IMR-90 (cell line): ENCODE data around the gene TIMM29. TPM values are rescaled to one million over a fixed set of nuclear protein-coding genes. Genes with fewer than 3 reads are reported as not detected.

ENCODE experiments used
- ATAC-seq: fragments of 200-7000 bp; cut with Tn5 transposase; 2 replicates; pipeline ENCODE4 v1.9.1; 2020; ENCODE audit warnings: low read depth, mild to moderate bottlenecking, moderate library complexity
- BruUV-seq: library from RNA; stranded (reverse); fragments of 400-500 nt; replicated peaks from 2 replicates; lab custom pipeline; 2021; lab: Mats Ljungman, UMichigan
- CTCF ChIA-PET: fragments of 300-600 bp; formaldehyde crosslinking; extraction: SDS; loops from one replicate; lab custom pipeline; 2021; ENCODE audit warnings: antibody characterized with exemption; lab: Yijun Ruan, JAX
- POLR2A ChIA-PET: fragments of 300-600 bp; sonication (Branson Sonifier 250); formaldehyde crosslinking; loops from one replicate; lab custom pipeline; 2022; ENCODE audit warnings: antibody characterized with exemption; ENCODE audit not compliant: unreplicated experiment; lab: Charles Lee
- DNase-seq: peaks from one replicate; pipeline ENCODE4 v3.0.0; 2013
- H2AFZ ChIP-seq: replicated peaks from 2 replicates; pipeline ENCODE3; 2013; ENCODE audit warnings: low read length, mild to moderate bottlenecking; ENCODE audit not compliant: poor library complexity
- H2AK5ac ChIP-seq: 2 replicates; pipeline ENCODE4 v1.6.1; 2013; ENCODE audit warnings: low read depth, low read length, inconsistent platforms
- H2AK9ac ChIP-seq: replicated peaks from 2 replicates; pipeline ENCODE3; 2013; ENCODE audit warnings: mild to moderate bottlenecking, low read depth, low read length, moderate library complexity; ENCODE audit not compliant: poor library complexity
- H2BK120ac ChIP-seq: 2 replicates; pipeline ENCODE4 v1.6.1; 2013; ENCODE audit warnings: low read depth, low read length, inconsistent platforms
- H2BK15ac ChIP-seq: 3 replicates; pipeline ENCODE4 v1.6.1; 2013; ENCODE audit warnings: low read depth, low read length, inconsistent platforms
- H2BK20ac ChIP-seq: 2 replicates; pipeline ENCODE4 v1.6.1; 2013; ENCODE audit warnings: low read depth, mild to moderate bottlenecking, inconsistent platforms, low read length, moderate library complexity
- H2BK5ac ChIP-seq: 2 replicates; pipeline ENCODE4 v1.6.1; 2013; ENCODE audit warnings: mild to moderate bottlenecking, low read depth, low read length, inconsistent platforms; ENCODE audit not compliant: poor library complexity, severe bottlenecking
- H3K14ac ChIP-seq: replicated peaks from 2 replicates; pipeline ENCODE4 v1.6.1; 2013; ENCODE audit warnings: low read depth, low read length, inconsistent platforms
- H3K18ac ChIP-seq: 2 replicates; pipeline ENCODE4 v1.6.1; 2013; ENCODE audit warnings: low read depth, low read length, control low read depth
- H3K23ac ChIP-seq: 2 replicates; pipeline ENCODE4 v1.6.1; 2013; ENCODE audit warnings: low read depth, low read length, inconsistent platforms
- H3K27ac ChIP-seq: 2 replicates; pipeline ENCODE4 v1.5.1; 2013; ENCODE audit warnings: mild to moderate bottlenecking, control low read depth, low read length; ENCODE audit not compliant: insufficient read depth
- H3K27me3 ChIP-seq: 2 replicates; pipeline ENCODE4 v1.6.1; 2013; ENCODE audit warnings: low read length; ENCODE audit not compliant: control insufficient read depth, insufficient read depth
- H3K36me3 ChIP-seq: 2 replicates; pipeline ENCODE4 v1.6.1; 2013; ENCODE audit warnings: low read length, mixed read lengths; ENCODE audit not compliant: control insufficient read depth, insufficient read depth
- H3K4ac ChIP-seq: 2 replicates; pipeline ENCODE4 v1.6.1; 2013; ENCODE audit warnings: low read depth, low read length, inconsistent platforms
- H3K4me1 ChIP-seq: 2 replicates; pipeline ENCODE4 v1.6.1; 2013; ENCODE audit warnings: low read length, mixed read lengths; ENCODE audit not compliant: control insufficient read depth, insufficient read depth
- H3K4me2 ChIP-seq: 2 replicates; pipeline ENCODE4 v1.6.1; 2013; ENCODE audit warnings: low read depth, mild to moderate bottlenecking, control low read depth, low read length, moderate library complexity
- H3K4me3 ChIP-seq: 2 replicates; pipeline ENCODE4 v1.5.1; 2013; ENCODE audit warnings: low read depth, mild to moderate bottlenecking, control low read depth, low read length, moderate library complexity; ENCODE audit not compliant: insufficient read depth
- H3K56ac ChIP-seq: 2 replicates; pipeline ENCODE4 v1.6.1; 2013; ENCODE audit warnings: low read length, inconsistent platforms; ENCODE audit not compliant: insufficient read depth; ENCODE audit errors: extremely low read depth
- H3K79me1 ChIP-seq, 2 experiments: 2 replicates each; pipeline ENCODE4 v1.6.1; 2013; ENCODE audit warnings: low read length in 2 of 2, inconsistent platforms in 1 of 2, low read depth in 1 of 2
- H3K9ac ChIP-seq: 2 replicates; pipeline ENCODE4 v1.6.1; 2013; ENCODE audit warnings: low read depth, low read length, control low read depth
- H3K9me1 ChIP-seq: 2 replicates; pipeline ENCODE4 v1.6.1; 2013; ENCODE audit warnings: low read length, inconsistent platforms; ENCODE audit not compliant: insufficient read depth
- H3K9me3 ChIP-seq: 2 replicates; pipeline ENCODE4 v1.6.1; 2013; ENCODE audit warnings: low read length; ENCODE audit not compliant: control insufficient read depth, insufficient read depth
- H4K20me1 ChIP-seq: 2 replicates; pipeline ENCODE4 v1.6.1; 2013; ENCODE audit warnings: low read length, inconsistent platforms; ENCODE audit not compliant: insufficient read depth
- H4K5ac ChIP-seq: 2 replicates; pipeline ENCODE4 v1.6.1; 2013; ENCODE audit warnings: mild to moderate bottlenecking, low read depth, low read length, control low read depth
- H4K8ac ChIP-seq, 2 experiments: 2 replicates each; pipeline ENCODE4 v1.6.1; 2013; ENCODE audit warnings: low read depth in 2 of 2, low read length in 2 of 2, control low read depth in 1 of 2, inconsistent platforms in 1 of 2
- H4K91ac ChIP-seq: 2 replicates; pipeline ENCODE4 v1.6.1; 2013; ENCODE audit warnings: low read depth, low read length, inconsistent platforms; ENCODE audit not compliant: insufficient read depth
- BHLHE40 ChIP-seq: fragments of 150-350 bp; IDR thresholded peaks from 2 replicates; pipeline ENCODE4 v1.6.1; 2016; ENCODE audit warnings: mild to moderate bottlenecking, low read depth, low read length
- CEBPB ChIP-seq: IDR thresholded peaks from 2 replicates; pipeline ENCODE4 v1.6.1; 2012; ENCODE audit warnings: low read depth, low read length, improper control_type of control experiment
- CHD1 ChIP-seq: IDR thresholded peaks from 2 replicates; pipeline ENCODE4 v1.6.1; 2012; ENCODE audit warnings: low read depth, low read length, improper control_type of control experiment
- CTCF ChIP-seq: conservative IDR thresholded peaks from 2 replicates; pipeline ENCODE4 v1.5.1; 2012; ENCODE audit warnings: mild to moderate bottlenecking, low read depth, low read length, improper control_type of control experiment
- FOS ChIP-seq: fragments of 150-350 bp; IDR thresholded peaks from 2 replicates; pipeline ENCODE4 v1.6.1; 2016; ENCODE audit warnings: low read depth, low read length
- MAFK ChIP-seq: IDR thresholded peaks from 2 replicates; pipeline ENCODE4 v1.6.1; 2012; ENCODE audit warnings: low read depth, low read length, improper control_type of control experiment
- MXI1 ChIP-seq: IDR thresholded peaks from 2 replicates; pipeline ENCODE4 v1.6.1; 2012; ENCODE audit warnings: low read depth, mild to moderate bottlenecking, low read length, moderate library complexity, borderline replicate concordance
- NFE2L2 ChIP-seq: fragments of 150-350 bp; IDR thresholded peaks from 2 replicates; pipeline ENCODE4 v1.6.1; 2016; ENCODE audit warnings: low read depth, mild to moderate bottlenecking, low read length
- POLR2A ChIP-seq: IDR thresholded peaks from 2 replicates; pipeline ENCODE4 v1.6.1; 2012; ENCODE audit warnings: mild to moderate bottlenecking, low read depth, low read length
- RAD21 ChIP-seq: IDR thresholded peaks from 2 replicates; pipeline ENCODE4 v1.6.1; 2012; ENCODE audit warnings: low read length, improper control_type of control experiment
- RCOR1 ChIP-seq: IDR thresholded peaks from 2 replicates; pipeline ENCODE4 v1.6.1; 2012; ENCODE audit warnings: mild to moderate bottlenecking, low read length, improper control_type of control experiment; ENCODE audit not compliant: insufficient replicate concordance
- SMC3 ChIP-seq: fragments of 150-350 bp; IDR thresholded peaks from 2 replicates; pipeline ENCODE4 v1.6.1; 2016; ENCODE audit warnings: low read depth, mild to moderate bottlenecking, antibody characterized with exemption, low read length, moderate library complexity
- WGBS, 2 experiments: methylation state at CpG; one replicate each; pipeline versions ENCODE4 v1.1.5 to v1.1.7; 2013; ENCODE audit warnings: missing lambda C conversion rate in 2 of 2; ENCODE audit not compliant: insufficient read length in 1 of 2; ENCODE audit errors: extremely low coverage in 2 of 2; 5-methylcytosine and 5-hydroxymethylcytosine counted together
- dilution Hi-C: fragments of 300-500 bp; cut with HindIII; formaldehyde crosslinking; loops from one replicate; pipeline ENCODE4 v1.14.3; 2018; ENCODE audit warnings: low sequenced_read_pairs; ENCODE audit not compliant: unreplicated experiment
- in situ Hi-C: fragments of 300-500 bp; cut with MboI; formaldehyde crosslinking; loops from 3 replicates; pipeline ENCODE4 v1.14.3; 2019; ENCODE audit warnings: low sequenced_read_pairs, inconsistent platforms, mixed read lengths
- intact Hi-C: fragments of 100-400 bp; cut with micrococcal nuclease; formaldehyde crosslinking; loops from 2 replicates; pipeline ENCODE4 v1.10.0; 2022
- polyA plus RNA-seq, 3 experiments: library from polyadenylated mRNA; depleted of rRNA; stranded (reverse); fragments of >200 nt; gene quantifications; 2 replicates each; pipeline ENCODE4 v1.2.3, GENCODE V29; 2012; ENCODE audit warnings: low replicate concordance in 1 of 3
- total RNA-seq: library from RNA; depleted of rRNA; stranded (reverse); fragments of >200 nt; gene quantifications from 2 replicates; pipeline ENCODE4 v1.2.3, GENCODE V29; 2012

The TIMM29 gene
- total and polyA plus RNA-seq, 2 of the 4 experiments (the other 2 are of a cell fraction): 9.3 to 13.4 TPM

GRCh38 chr19:10891405-10892086 is 37.1 kb upstream of the TIMM29 start:
- dilution Hi-C loops (no loop called here), in situ Hi-C loops (no loop called here), intact Hi-C loops (no loop called here)
- WGBS, 2 experiments: 88% methylated on average over 5 of the region's 21 CpGs; no CpG with 5 or more reads in 1 of the 2 experiments
- no peak overlapping the region for H3K18ac ChIP-seq
- H2BK20ac ChIP-seq: no peak overlapping the region
- 0 out of 2 replicates have a peak, but pooled peaks cover 2% of the 10 kb centered on the region for H3K36me3 ChIP-seq
- no peak overlapping the region for H4K5ac ChIP-seq
- no peak overlapping the region for H3K14ac ChIP-seq
- no peak overlapping the region for H2BK15ac ChIP-seq
- H3K4me1 ChIP-seq: peaks cover 9% of the 10 kb centered on the region
- H2BK120ac ChIP-seq: no peak overlapping the region
- H2AK9ac ChIP-seq: no peak overlapping the region
- no peaks in the 10 kb centered on the region for H3K9me3 ChIP-seq
- no peaks in the 10 kb centered on the region for H3K27me3 ChIP-seq
- peaks cover 34% of the 10 kb centered on the region for H3K9me1 ChIP-seq
- peaks cover 70% of the 10 kb centered on the region for H4K20me1 ChIP-seq
- ATAC-seq: no peak
- no peak overlapping the region for H2AFZ ChIP-seq
- ChIA-PET POLR2A (no interaction called here), CTCF (no interaction called here)
- no peak overlapping the region for H3K4me3 ChIP-seq
- no peak overlapping the region for H3K27ac ChIP-seq
- H2AK5ac ChIP-seq: no peak overlapping the region
- no peak overlapping the region for H4K91ac ChIP-seq
- H4K8ac ChIP-seq: no peak overlapping the region
- H3K4ac ChIP-seq: no peak overlapping the region
- no TSS peak for BruUV-seq
- no peak overlapping the region for H3K4me2 ChIP-seq
- DNase-seq: no peak
- no peak for TF ChIP-seq SMC3
- TF ChIP-seq POLR2A: no peak
- TF ChIP-seq CEBPB: no peak
- TF ChIP-seq CHD1: no peak
- TF ChIP-seq MAFK: no peak
- no peak for TF ChIP-seq CTCF
- TF ChIP-seq RCOR1: no peak
- no peak for TF ChIP-seq FOS
- TF ChIP-seq MXI1: no peak
- TF ChIP-seq BHLHE40: no peak
- TF ChIP-seq NFE2L2: no peak
- TF ChIP-seq RAD21: no peak
- H3K9ac ChIP-seq: no peak overlapping the region
- no peak overlapping the region for H3K56ac ChIP-seq
- no peak overlapping the region for H3K23ac ChIP-seq
- no peak overlapping the region for H2BK5ac ChIP-seq
- peaks cover 29 to 85% of the 10 kb centered on the region in 2 experiments for H3K79me1 ChIP-seq
